HEK293 (cell line): ENCODE measurements around the gene CACNA2D4.

ENCODE experiments used
- CTCF ChIA-PET: fragments of 350-600 bp; formaldehyde crosslinking; extraction: SDS; loops from one replicate; lab custom pipeline; 2021; ENCODE audit warnings: antibody characterized with exemption; lab: Yijun Ruan, JAX
- POLR2A ChIA-PET: fragments of 300-600 bp; formaldehyde crosslinking; extraction: SDS; loops from one replicate; lab custom pipeline; 2020; ENCODE audit warnings: antibody characterized with exemption, inconsistent platforms; lab: Yijun Ruan, JAX
- H3K27ac ChIP-seq: fragments of 200-500 bp; sonication (Bioruptor generic); 2 replicates; pipeline ENCODE4 v1.5.1; 2014; ENCODE audit warnings: low read depth, low read length, control low read depth, inconsistent platforms; ENCODE audit errors: extremely low read depth
- H3K36me3 ChIP-seq, 2 experiments: fragments of 200-500 bp in 1 of 2; sonication (Bioruptor generic) in 1 of 2; 1 replicate in 1 of 2; 2 replicates in 1 of 2; pipeline ENCODE4 v1.5.1; 2014 to 2017; ENCODE audit warnings: inconsistent platforms in 2 of 2, low read length in 2 of 2; ENCODE audit not compliant: control insufficient read depth in 2 of 2, insufficient read depth in 1 of 2
- H3K4me1 ChIP-seq: fragments of 200-500 bp; sonication (Bioruptor generic); 2 replicates; pipeline ENCODE4 v1.5.1; 2014; ENCODE audit warnings: mild to moderate bottlenecking, low read length, inconsistent platforms; ENCODE audit not compliant: control insufficient read depth, insufficient read depth
- H3K4me3 ChIP-seq: 2 replicates; pipeline ENCODE4 v1.5.1; 2011; ENCODE audit warnings: low read depth, mild to moderate bottlenecking, control low read depth, low read length, moderate library complexity
- H3K9me3 ChIP-seq: fragments of 200-500 bp; sonication (Bioruptor generic); 2 replicates; pipeline ENCODE4 v1.5.1; 2014; ENCODE audit warnings: low read depth, low read length, inconsistent platforms; ENCODE audit not compliant: control insufficient read depth, insufficient read depth
- AEBP2 ChIP-seq: fragments of 450-650 bp; formaldehyde crosslinking; IDR thresholded peaks from 2 replicates; pipeline ENCODE4 v1.5.1; 2016; ENCODE audit warnings: missing biosample characterization, missing genetic modification characterization, borderline replicate concordance
- GLI4 ChIP-seq: fragments of 450-650 bp; formaldehyde crosslinking; IDR thresholded peaks from 2 replicates; pipeline ENCODE4 v1.5.1; 2016; ENCODE audit warnings: missing biosample characterization, missing genetic modification characterization
- HIC1 ChIP-seq: fragments of 450-650 bp; formaldehyde crosslinking; IDR thresholded peaks from 2 replicates; pipeline ENCODE4 v1.5.1; 2016; ENCODE audit warnings: missing biosample characterization, missing genetic modification characterization
- KLF7 ChIP-seq: fragments of 450-650 bp; formaldehyde crosslinking; IDR thresholded peaks from 2 replicates; pipeline ENCODE4 v1.5.1; 2016; ENCODE audit warnings: missing biosample characterization, missing genetic modification characterization, borderline replicate concordance
- ZBTB7A ChIP-seq: fragments of 450-650 bp; formaldehyde crosslinking; IDR thresholded peaks from 2 replicates; pipeline ENCODE4 v1.5.1; 2016; ENCODE audit warnings: low read depth, missing biosample characterization, missing genetic modification characterization
- ZNF146 ChIP-seq: fragments of 450-650 bp; formaldehyde crosslinking; IDR thresholded peaks from 2 replicates; pipeline ENCODE4 v1.5.1; 2016; ENCODE audit warnings: missing biosample characterization, missing genetic modification characterization
- ZNF248 ChIP-seq: fragments of 450-650 bp; formaldehyde crosslinking; IDR thresholded peaks from 2 replicates; pipeline ENCODE4 v1.5.1; 2017; ENCODE audit warnings: missing biosample characterization, missing genetic modification characterization
- ZNF391 ChIP-seq: fragments of 450-650 bp; formaldehyde crosslinking; IDR thresholded peaks from 2 replicates; pipeline ENCODE4 v1.5.1; 2016; ENCODE audit warnings: low read depth, missing biosample characterization, missing genetic modification characterization, borderline replicate concordance
- ZNF394 ChIP-seq: fragments of 450-650 bp; formaldehyde crosslinking; IDR thresholded peaks from 2 replicates; pipeline ENCODE4 v1.5.1; 2016; ENCODE audit warnings: missing biosample characterization, missing genetic modification characterization, mild to moderate bottlenecking, moderate library complexity, borderline replicate concordance
- ZNF501 ChIP-seq: fragments of 450-650 bp; formaldehyde crosslinking; IDR thresholded peaks from 2 replicates; pipeline ENCODE4 v1.5.1; 2016; ENCODE audit warnings: missing biosample characterization, missing genetic modification characterization
- ZNF549 ChIP-seq: fragments of 450-650 bp; IDR thresholded peaks from 2 replicates; pipeline ENCODE4 v1.5.1; 2018; ENCODE audit warnings: missing biosample characterization, missing genetic modification characterization, mild to moderate bottlenecking, inconsistent platforms, moderate library complexity
- ZNF560 ChIP-seq: fragments of 450-650 bp; formaldehyde crosslinking; IDR thresholded peaks from 2 replicates; pipeline ENCODE4 v1.5.1; 2017; ENCODE audit warnings: missing biosample characterization, missing genetic modification characterization, borderline replicate concordance
- ZNF610 ChIP-seq: fragments of 450-650 bp; formaldehyde crosslinking; IDR thresholded peaks from 2 replicates; pipeline ENCODE4 v1.5.1; 2016; ENCODE audit warnings: missing biosample characterization, missing genetic modification characterization, borderline replicate concordance
- ZNF629 ChIP-seq: fragments of 450-650 bp; formaldehyde crosslinking; IDR thresholded peaks from 2 replicates; pipeline ENCODE4 v1.5.1; 2017; ENCODE audit warnings: missing biosample characterization, missing genetic modification characterization
- ZNF658 ChIP-seq: fragments of 450-650 bp; formaldehyde crosslinking; IDR thresholded peaks from 2 replicates; pipeline ENCODE4; 2016; ENCODE audit warnings: missing biosample characterization, missing genetic modification characterization
- ZXDB ChIP-seq: fragments of 450-650 bp; formaldehyde crosslinking; IDR thresholded peaks from 2 replicates; pipeline ENCODE4 v1.5.1; 2016; ENCODE audit warnings: missing biosample characterization, missing genetic modification characterization
- TF ChIP-seq, protein P1 (sequence below): fragments of 450-650 bp; IDR thresholded peaks from 2 replicates; pipeline ENCODE4 v1.5.1; 2018; ENCODE audit warnings: missing biosample characterization, missing genetic modification characterization
- TF ChIP-seq, protein P2 (sequence below): fragments of 450-650 bp; formaldehyde crosslinking; IDR thresholded peaks from 2 replicates; pipeline ENCODE4 v1.5.1; 2016; ENCODE audit warnings: missing biosample characterization, missing genetic modification characterization

CACNA2D4 gene

GRCh38 chr12:1839956-1840951 lies 78.2 kb downstream of the CACNA2D4 start:
- POLR2A ChIA-PET = no interaction called here
- Histone ChIP-seq H3K27ac (no peak overlapping the region), H3K4me1 (no peaks in the 10 kb centered on the region), H3K9me3 (no peaks in the 10 kb centered on the region), H3K36me3 (no peaks in the 10 kb centered on the region)
- CTCF ChIA-PET = interaction anchor here (1.2 kb wide), 1 partner anchor 100 kb away, joined by 4 read pairs; no protein-coding TSS in a partner anchor
- no peak for TF ChIP-seq KLF7
- TF ChIP-seq ZXDB (tag by site-specific recombination) = no peak
- TF ChIP-seq ZNF391 (tag by site-specific recombination) = no peak
- TF ChIP-seq, protein P1, sequence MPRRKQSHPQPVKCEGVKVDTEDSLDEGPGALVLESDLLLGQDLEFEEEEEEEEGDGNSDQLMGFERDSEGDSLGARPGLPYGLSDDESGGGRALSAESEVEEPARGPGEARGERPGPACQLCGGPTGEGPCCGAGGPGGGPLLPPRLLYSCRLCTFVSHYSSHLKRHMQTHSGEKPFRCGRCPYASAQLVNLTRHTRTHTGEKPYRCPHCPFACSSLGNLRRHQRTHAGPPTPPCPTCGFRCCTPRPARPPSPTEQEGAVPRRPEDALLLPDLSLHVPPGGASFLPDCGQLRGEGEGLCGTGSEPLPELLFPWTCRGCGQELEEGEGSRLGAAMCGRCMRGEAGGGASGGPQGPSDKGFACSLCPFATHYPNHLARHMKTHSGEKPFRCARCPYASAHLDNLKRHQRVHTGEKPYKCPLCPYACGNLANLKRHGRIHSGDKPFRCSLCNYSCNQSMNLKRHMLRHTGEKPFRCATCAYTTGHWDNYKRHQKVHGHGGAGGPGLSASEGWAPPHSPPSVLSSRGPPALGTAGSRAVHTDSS (tag by site-specific recombination) = no peak
- TF ChIP-seq ZNF146 (tag by site-specific recombination) = no peak
- TF ChIP-seq ZNF501 = no peak
- no peak for TF ChIP-seq ZNF658 (tag by site-specific recombination)
- TF ChIP-seq ZNF629 (tag by site-specific recombination) = no peak
- no peak for TF ChIP-seq AEBP2
- TF ChIP-seq, all 188 proteins: peak for 0
- H3K4me3 ChIP-seq = no peak overlapping the region

DNA sequence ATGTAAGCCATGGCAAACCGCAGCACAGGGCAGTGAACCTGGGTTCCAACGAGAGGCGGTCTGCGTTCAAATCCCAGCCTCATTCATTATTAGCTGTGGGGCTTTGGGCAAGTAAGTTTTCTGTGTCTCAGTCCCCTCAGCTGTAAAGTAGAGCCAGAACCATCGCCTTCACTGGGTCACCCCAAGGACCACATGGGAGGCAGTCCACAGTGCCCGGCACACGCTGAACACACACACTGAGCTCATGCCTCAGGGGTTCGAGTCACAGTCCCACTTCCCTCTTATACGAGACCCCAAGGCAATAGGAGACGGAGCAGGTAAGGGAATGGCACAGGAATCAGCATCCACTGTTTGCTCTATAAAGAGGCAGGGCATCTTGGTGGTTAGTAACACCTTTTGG lies 79.0 kb downstream of the CACNA2D4 start:
- POLR2A ChIA-PET = no interaction called here
- CTCF ChIA-PET = interaction anchor here (1.2 kb wide), 1 partner anchor 100 kb away, joined by 4 read pairs; no protein-coding TSS in a partner anchor
- Histone ChIP-seq H3K36me3 (no peaks in the 10 kb centered on the region), H3K9me3 (no peaks in the 10 kb centered on the region), H3K4me1 (no peaks in the 10 kb centered on the region), H3K27ac (no peak overlapping the region), H3K4me3 (no peak overlapping the region)
- TF ChIP-seq, protein P2, sequence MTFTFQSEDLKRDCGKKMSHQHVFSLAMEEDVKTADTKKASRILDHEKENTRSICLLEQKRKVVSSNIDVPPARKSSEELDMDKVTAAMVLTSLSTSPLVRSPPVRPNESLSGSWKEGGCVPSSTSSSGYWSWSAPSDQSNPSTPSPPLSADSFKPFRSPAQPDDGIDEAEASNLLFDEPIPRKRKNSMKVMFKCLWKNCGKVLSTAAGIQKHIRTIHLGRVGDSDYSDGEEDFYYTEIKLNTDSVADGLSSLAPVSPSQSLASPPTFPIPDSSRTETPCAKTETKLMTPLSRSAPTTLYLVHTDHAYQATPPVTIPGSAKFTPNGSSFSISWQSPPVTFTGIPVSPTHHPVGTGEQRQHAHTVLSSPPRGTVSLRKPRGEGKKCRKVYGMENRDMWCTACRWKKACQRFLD (tag by site-specific recombination) = no peak
- TF ChIP-seq KLF7 (no peak), GLI4 (tag by site-specific recombination) (no peak), ZNF560 (tag by site-specific recombination) (no peak)

GRCh38 chr12:1838994-1839365 lies 79.5 kb downstream of the CACNA2D4 start:
- ChIA-PET POLR2A (no interaction called here), CTCF (no interaction called here)
- no peak for TF ChIP-seq ZNF549 (tag by site-specific recombination)
- no peak for TF ChIP-seq ZNF248
- TF ChIP-seq ZNF394 (tag by site-specific recombination) = no peak
- no peak for TF ChIP-seq ZNF610
- TF ChIP-seq HIC1 (tag by site-specific recombination) = no peak
- TF ChIP-seq ZBTB7A (tag by site-specific recombination) = no peak
- H3K4me1 ChIP-seq = no peaks in the 10 kb centered on the region
- H3K36me3 ChIP-seq = no peaks in the 10 kb centered on the region
- no peak overlapping the region for H3K27ac ChIP-seq
- no peak overlapping the region for H3K4me3 ChIP-seq
- H3K9me3 ChIP-seq = no peaks in the 10 kb centered on the region
